Coronary artery (tissue), 2 donors: ENCODE results near the gene EHD4.

Experiments used
- DNase-seq: peaks from one replicate; pipeline ENCODE4 v3.0.0-alpha.2; 2017; ENCODE audit warnings: low spot score
- H3K27ac ChIP-seq, 2 donors: fragments of 200-600 bp; sonication (generic); one replicate each; pipeline ENCODE4 v1.5.1; 2016 to 2019
- H3K4me3 ChIP-seq: fragments of 200-600 bp; sonication (generic); 2 replicates; pipeline ENCODE4 v1.5.1; 2016; ENCODE audit warnings: mild to moderate bottlenecking, moderate library complexity
- CTCF ChIP-seq: fragments of 200-600 bp; sonication (generic); IDR thresholded peaks from one replicate; pipeline ENCODE4 v1.5.1; 2019; ENCODE audit warnings: antibody characterized with exemption

Gene EHD4

GRCh38 chr15:42012928-42013482 is 40.6 kb upstream of the EHD4 start:
- no peak overlapping the region for H3K4me3 ChIP-seq
- no peak for DNase-seq
- no peak for TF ChIP-seq CTCF
- H3K27ac ChIP-seq = no peak overlapping the region

- TF ChIP-seq CTCF = no peak
- no peak overlapping the region for H3K27ac ChIP-seq
Observed at GRCh38 chr15:42012241-42012640, 39.9 kb upstream of the EHD4 start.

GRCh38 chr15:42011074-42011473 is 38.7 kb upstream of the EHD4 start:
- no peak for TF ChIP-seq CTCF
- DNase-seq = no peak
- no peak overlapping the region for H3K27ac ChIP-seq
- no peak overlapping the region for H3K4me3 ChIP-seq

More at GRCh38 chr15:42012241-42012640, 39.9 kb upstream of the EHD4 start:
- no peak for DNase-seq
- no peak overlapping the region for H3K4me3 ChIP-seq

- TF ChIP-seq CTCF = no peak
- H3K27ac ChIP-seq = no peak overlapping the region
Observed at GRCh38 chr15:42010434-42010833, 38.1 kb upstream of the EHD4 start.

GRCh38 chr15:42009474-42009873 is 37.1 kb upstream of the EHD4 start:
- no peak for DNase-seq
- Histone ChIP-seq H3K4me3 (no peak overlapping the region), H3K27ac (no peak overlapping the region)
- no peak for TF ChIP-seq CTCF

More at GRCh38 chr15:42010434-42010833, 38.1 kb upstream of the EHD4 start:
- no peak for DNase-seq
- H3K4me3 ChIP-seq = no peak overlapping the region

- no peak overlapping the region for H3K27ac ChIP-seq
- no peak overlapping the region for H3K4me3 ChIP-seq
- no peak for DNase-seq
- TF ChIP-seq CTCF = no peak
Observed at GRCh38 chr15:42009022-42009421, 36.7 kb upstream of the EHD4 start.

- no peak for DNase-seq
- TF ChIP-seq CTCF = no peak
- Histone ChIP-seq H3K4me3 (no peak overlapping the region), H3K27ac (no peak overlapping the region)
Observed at GRCh38 chr15:42007386-42007785, 35.0 kb upstream of the EHD4 start.
